NCI-H146 treated with DMSO at 0.1 percent for 48 hours (cell line): ENCODE data around the gene INCENP.
"Not testable (repeated sequence)": the region's sequence is repeated elsewhere in the genome, so short reads cannot be mapped to it uniquely, and the experiment has no call there.

Source experiments
- DNase-seq: peaks from one replicate; lab custom pipeline; 2025; ENCODE audit not compliant: unreplicated experiment; lab: John Stamatoyannopoulos, UW

Gene INCENP

GRCh38 chr11:62169448-62169847 is 45.6 kb downstream of the INCENP start:
- no peak for DNase-seq

GRCh38 chr11:62169935-62170334 is 46.1 kb downstream of the INCENP start:
- no peak for DNase-seq

DNA sequence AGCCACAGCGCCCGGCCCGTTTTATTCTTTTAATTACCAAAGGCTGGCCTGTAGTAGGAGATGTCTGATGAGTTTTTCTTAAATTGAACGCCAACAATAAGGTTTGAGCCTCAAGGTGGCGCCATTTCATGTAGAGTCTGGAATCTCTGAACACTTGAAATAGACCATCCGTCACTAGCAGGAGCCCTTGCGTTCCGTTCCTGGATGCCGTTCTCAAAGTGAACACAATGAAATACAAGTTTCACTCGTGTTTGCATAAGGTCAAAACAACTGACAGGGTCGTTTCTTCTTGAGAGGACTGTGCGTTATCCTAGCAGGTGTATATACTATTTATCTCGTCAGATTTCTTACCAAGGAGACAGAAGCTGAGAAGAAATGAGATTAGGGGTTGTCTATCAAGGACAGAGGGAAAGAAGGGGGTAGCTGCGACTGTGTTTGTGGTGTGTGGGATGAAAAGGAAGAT is 47.5 kb downstream of the INCENP start:
- peak; percentile 64 for DNase-seq

DNA sequence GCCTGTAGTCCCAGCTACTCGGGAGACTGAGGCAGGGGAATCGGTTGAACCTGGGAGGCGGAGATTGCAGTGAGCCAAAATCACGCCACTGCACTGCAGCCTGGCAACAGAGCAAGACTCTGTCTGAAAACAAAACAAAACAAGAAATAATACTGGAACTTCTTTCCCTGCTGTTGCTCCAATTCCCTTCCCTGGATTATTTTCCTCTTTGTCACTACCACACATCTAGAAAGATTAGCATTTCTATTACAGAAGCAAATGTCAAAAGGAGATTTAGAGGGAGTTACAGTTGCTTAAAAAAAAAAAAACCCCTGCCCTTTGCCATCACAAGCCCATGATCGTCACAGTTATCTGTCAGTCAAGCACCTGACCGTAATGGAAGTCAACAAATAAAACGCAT is 48.5 kb downstream of the INCENP start:
- no peak for DNase-seq

DNA sequence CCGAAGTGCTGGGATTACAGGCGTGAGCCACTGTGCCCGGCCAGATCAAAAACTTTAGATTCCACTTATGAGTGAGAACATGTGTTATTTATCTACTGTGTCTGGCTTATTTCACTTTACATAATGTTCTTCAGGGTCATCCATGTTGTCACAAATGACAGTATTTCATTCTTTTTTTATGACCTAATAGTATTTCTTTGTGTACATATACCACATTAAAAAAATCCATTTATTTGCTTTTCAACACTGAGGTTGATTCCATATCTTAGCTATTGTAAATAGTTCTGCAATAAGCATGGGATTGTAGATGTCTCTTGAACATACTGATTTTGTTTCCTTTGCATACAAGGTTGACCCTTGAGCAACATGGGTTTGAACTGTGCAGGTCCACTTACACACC is 53.0 kb downstream of the INCENP start:
- no peak for DNase-seq

DNA sequence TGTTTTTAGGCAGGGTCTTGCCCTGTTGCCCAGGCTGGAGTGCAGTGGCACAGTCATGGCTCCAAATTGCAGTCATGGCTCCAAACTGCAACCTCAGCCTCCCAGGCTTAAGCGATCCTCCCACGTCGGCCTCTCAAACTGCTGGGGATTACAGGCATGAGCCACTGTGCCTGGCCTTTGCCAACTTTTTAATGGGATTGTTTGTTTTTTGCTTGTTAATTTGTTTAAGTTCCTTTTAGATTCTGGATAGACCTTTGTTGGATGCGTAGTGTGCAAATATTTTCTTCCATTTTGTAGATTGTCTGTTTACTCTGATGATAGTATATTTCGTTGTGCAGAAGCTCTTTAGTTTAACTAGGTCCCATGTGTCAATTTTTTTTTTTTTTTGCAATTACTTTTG is 56.2 kb downstream of the INCENP start:
- no peak for DNase-seq

DNA sequence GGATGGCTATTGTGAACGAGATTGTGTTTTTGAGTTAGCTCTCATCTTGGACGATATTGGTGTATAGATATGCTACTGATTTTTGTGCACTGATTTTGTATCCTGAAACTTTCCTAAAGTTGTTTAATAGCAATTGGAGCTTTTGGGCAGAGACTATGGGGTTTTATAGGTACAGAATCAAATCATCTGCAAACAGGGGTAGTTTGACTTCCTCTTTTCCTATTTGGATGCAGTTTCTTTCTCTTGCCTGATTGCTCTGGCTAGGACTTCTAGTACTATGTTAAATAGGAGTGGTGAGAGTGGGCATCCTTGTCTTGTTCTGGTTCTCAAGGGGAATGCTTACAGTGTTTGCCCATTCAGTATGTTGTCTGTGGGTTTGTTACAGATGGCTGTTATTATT is 57.3 kb downstream of the INCENP start:
- DNase-seq: no peak

- no peak for DNase-seq
These were observed 58.5 kb downstream of the INCENP start for GRCh38 chr11:62182147-62182891.

DNA sequence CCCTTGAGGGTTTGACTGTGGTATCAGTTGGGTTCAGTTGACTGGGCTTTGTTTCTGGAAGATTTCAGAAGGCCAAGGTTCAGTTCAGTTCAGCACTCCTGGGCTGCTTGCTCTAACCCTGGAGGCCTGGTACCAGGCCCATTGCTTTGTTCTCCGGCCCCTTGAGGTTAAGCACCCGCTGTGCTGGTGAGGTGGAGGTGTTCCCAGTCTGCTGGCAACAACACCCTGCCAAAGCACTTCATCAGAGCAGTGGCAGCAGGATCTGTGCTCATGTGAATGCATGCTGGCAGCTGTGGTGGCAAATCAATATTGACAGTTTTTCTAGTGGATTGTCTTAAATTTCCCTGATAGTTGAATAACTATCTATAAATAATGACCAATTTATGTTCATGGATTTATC is 62.4 kb downstream of the INCENP start:
- no peak for DNase-seq

- DNase-seq: peak; percentile 23
These were observed 66.2 kb downstream of the INCENP start, which contains the start of gene SCGB1D1 for GRCh38 chr11:62190011-62190410. SCGB1D1 (plus strand) TSS chr11:62190216; CDS start chr11:62190285, 69 bp downstream.

GRCh38 chr11:62193952-62194351 is 70.1 kb downstream of the INCENP start:
- no peak for DNase-seq

- not testable (repeated sequence) for DNase-seq
These were observed 71.2 kb downstream of the INCENP start for GRCh38 chr11:62195010-62195409.

DNA sequence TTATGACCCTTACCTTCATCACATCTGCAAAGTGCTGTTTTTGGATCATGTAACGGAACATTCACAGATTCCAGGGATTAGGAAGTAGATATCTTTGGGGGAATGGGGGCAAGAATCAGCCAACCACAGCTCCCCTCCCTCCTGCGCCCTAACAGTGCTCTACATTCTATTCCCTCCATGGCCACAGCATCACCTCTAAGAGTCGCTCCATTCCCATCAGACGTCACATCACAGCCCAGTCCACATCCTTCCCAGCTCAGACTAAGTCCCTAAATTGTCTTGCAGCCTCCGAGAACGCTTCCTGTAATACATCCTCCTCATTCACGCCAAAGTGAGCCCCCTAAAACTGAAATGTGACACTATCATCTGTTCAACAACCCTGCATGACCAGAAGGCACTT is 72.1 kb downstream of the INCENP start:
- no peak for DNase-seq

- not testable (repeated sequence) for DNase-seq
These were observed 73.6 kb downstream of the INCENP start for GRCh38 chr11:62197400-62197799.

GRCh38 chr11:62201376-62201775 is 77.6 kb downstream of the INCENP start:
- peak; percentile 13 for DNase-seq
